Ovary (tissue), 3 donors: ENCODE data around the gene LRRN1.

ENCODE experiments used
- CTCF ChIP-seq, 3 donors: fragments of 450-650 bp in 2 of 3; fragments of 200-600 bp in 1 of 3; IDR thresholded peaks; one replicate each; pipeline versions ENCODE4 v1.5.1 to v1.8.0; 2016 to 2022; ENCODE audit warnings: antibody characterized with exemption in 3 of 3, mild to moderate bottlenecking in 1 of 3
- EP300 ChIP-seq: sonication (generic); formaldehyde crosslinking; IDR thresholded peaks from one replicate; pipeline ENCODE4 v1.6.1; 2017; ENCODE audit warnings: antibody characterized with exemption
- POLR2A ChIP-seq: fragments of 450-650 bp; IDR thresholded peaks from one replicate; pipeline ENCODE4 v1.6.1; 2017; ENCODE audit warnings: antibody characterized with exemption, mild to moderate bottlenecking, moderate library complexity
- donor health status: DM: no; HTN: no; CAD: no.

- TF ChIP-seq CTCF (IDR thresholded peaks at IDR 0.05) (no peak), EP300 (no peak), POLR2A (no peak)
These were observed 21.0 kb upstream of the LRRN1 start for GRCh38 chr3:3778216-3778615.
